22Rv1 (cell line): ENCODE data around the gene GRM8.

ENCODE experiments used
- ZFX ChIP-seq: fragments of 450-650 bp; IDR thresholded peaks from 2 replicates; pipeline ENCODE4 v1.6.1; 2017; ENCODE audit warnings: antibody characterized with exemption, borderline replicate concordance
- TF ChIP-seq, protein P1 (sequence below): fragments of 450-650 bp; IDR thresholded peaks from 2 replicates; pipeline ENCODE4 v1.5.1; 2017; ENCODE audit warnings: mild to moderate bottlenecking

DNA sequence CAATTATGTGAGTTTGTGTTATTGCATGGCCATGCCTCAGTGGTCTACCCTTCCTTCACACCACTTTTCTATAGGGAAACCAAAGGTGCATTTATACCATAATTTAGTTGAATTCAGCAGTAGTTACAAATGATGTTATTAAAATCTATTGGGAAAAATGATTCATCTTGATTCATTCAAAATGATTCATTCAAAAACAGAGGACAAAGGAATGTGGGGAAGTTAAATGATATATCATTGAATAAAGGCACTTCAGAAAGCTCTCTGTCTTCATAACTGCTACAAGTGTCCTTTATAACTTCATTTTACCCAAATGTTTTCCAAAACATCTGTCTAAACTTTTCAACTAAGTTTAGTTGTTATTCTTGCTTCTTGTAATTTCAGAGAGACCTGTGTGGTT is 722.9 kb downstream of the GRM8 start:
- TF ChIP-seq, protein P1, sequence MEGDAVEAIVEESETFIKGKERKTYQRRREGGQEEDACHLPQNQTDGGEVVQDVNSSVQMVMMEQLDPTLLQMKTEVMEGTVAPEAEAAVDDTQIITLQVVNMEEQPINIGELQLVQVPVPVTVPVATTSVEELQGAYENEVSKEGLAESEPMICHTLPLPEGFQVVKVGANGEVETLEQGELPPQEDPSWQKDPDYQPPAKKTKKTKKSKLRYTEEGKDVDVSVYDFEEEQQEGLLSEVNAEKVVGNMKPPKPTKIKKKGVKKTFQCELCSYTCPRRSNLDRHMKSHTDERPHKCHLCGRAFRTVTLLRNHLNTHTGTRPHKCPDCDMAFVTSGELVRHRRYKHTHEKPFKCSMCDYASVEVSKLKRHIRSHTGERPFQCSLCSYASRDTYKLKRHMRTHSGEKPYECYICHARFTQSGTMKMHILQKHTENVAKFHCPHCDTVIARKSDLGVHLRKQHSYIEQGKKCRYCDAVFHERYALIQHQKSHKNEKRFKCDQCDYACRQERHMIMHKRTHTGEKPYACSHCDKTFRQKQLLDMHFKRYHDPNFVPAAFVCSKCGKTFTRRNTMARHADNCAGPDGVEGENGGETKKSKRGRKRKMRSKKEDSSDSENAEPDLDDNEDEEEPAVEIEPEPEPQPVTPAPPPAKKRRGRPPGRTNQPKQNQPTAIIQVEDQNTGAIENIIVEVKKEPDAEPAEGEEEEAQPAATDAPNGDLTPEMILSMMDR, result no peak
- no peak for TF ChIP-seq ZFX
